Measurements from ENCODE around the gene UFC1.
A peak's percentile ranks its signal among the peaks of the same experiment; 100 is the strongest.

GRCh38 chr1:161196521-161197451, 43.0 kb downstream of the UFC1 start:
- no peak for TF ChIP-seq EZH2 (IDR thresholded peaks at IDR 0.05)
- peak; percentile 18; the same call in 1 of the 2 replicates for TF ChIP-seq POLR2AphosphoS5 (IDR thresholded peaks at IDR 0.05; ENCODE audit: borderline replicate concordance, low read depth, low read length)
- TF ChIP-seq FOXP2 (optimal IDR thresholded peaks at IDR 0.05; ENCODE audit: control extremely low read depth, extremely low read length, insufficient read depth) = no peak

All from SK-N-MC (cell line).